Spleen (tissue), 7 donors: ENCODE measurements around the gene CADM2.

Source experiments
- CTCF ChIP-seq, 11 experiments: fragments of 200-600 bp in 7 of 11; fragments of 450-650 bp in 4 of 11; sonication (generic) in 4 of 11; IDR thresholded peaks in 8 of 11; conservative IDR thresholded peaks in 3 of 11; 1 replicate in 7 of 11; 2 replicates in 4 of 11; pipeline versions ENCODE4 v1.4.0 to v1.8.0; 2016 to 2021; ENCODE audit warnings: antibody characterized with exemption in 11 of 11, inconsistent platforms in 4 of 11, mild to moderate bottlenecking in 1 of 11
- POLR2A ChIP-seq, 3 donors: fragments of 450-650 bp; IDR thresholded peaks; one replicate each; pipeline ENCODE4 v1.5.1; 2017; ENCODE audit warnings: antibody characterized with exemption in 3 of 3, mild to moderate bottlenecking in 1 of 3
- POLR2AphosphoS5 ChIP-seq, 3 donors: sonication (generic); formaldehyde crosslinking; IDR thresholded peaks; one replicate each; pipeline ENCODE4 v1.5.1; 2017; ENCODE audit warnings: antibody characterized with exemption in 3 of 3
- donor health status: DM: no; HTN: no; CAD: no; lungs with moderate emphysema.
- donor health status: DM: no; HTN: no; CAD: no.
- donor health status: DM: no; HTN: no; CAD: no.

DNA sequence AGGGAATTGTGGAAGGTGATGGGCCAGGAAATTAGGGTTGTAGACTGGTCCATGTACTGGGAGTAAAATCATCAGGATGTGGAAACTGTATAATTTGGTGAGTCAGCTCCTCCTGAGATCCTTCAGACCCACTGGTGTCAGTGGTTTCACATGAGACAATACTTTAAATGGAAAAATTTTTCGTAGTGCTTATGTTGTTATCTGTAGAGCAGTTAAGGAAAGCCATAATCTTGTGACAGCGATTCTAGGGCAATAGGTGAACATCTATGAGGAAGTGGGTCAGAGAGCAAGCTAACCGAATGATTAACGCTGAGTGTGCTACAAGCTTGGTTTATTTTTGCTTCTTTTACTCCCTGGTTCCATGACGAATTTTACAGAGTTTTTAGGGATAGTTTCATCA is 200.6 kb downstream of the CADM2 start:
- TF ChIP-seq POLR2A (IDR thresholded peaks at IDR 0.05) (no peak), CTCF (IDR thresholded peaks at IDR 0.05 in 8 of 11, conservative IDR thresholded peaks at IDR 0.05 in 3 of 11) (no peak), POLR2AphosphoS5 (IDR thresholded peaks at IDR 0.05) (no peak)
